ENCODE measurements around the gene CAMK2A. TPM values are rescaled to one million over a fixed set of nuclear protein-coding genes. Genes with fewer than 3 reads are reported as not detected.

Gene CAMK2A
- total RNA-seq, 3 donors from 2014 or later (not counting 1 experiment from before 2014, with no cell fraction given) = 0.38 TPM; not detected in 2

DNA sequence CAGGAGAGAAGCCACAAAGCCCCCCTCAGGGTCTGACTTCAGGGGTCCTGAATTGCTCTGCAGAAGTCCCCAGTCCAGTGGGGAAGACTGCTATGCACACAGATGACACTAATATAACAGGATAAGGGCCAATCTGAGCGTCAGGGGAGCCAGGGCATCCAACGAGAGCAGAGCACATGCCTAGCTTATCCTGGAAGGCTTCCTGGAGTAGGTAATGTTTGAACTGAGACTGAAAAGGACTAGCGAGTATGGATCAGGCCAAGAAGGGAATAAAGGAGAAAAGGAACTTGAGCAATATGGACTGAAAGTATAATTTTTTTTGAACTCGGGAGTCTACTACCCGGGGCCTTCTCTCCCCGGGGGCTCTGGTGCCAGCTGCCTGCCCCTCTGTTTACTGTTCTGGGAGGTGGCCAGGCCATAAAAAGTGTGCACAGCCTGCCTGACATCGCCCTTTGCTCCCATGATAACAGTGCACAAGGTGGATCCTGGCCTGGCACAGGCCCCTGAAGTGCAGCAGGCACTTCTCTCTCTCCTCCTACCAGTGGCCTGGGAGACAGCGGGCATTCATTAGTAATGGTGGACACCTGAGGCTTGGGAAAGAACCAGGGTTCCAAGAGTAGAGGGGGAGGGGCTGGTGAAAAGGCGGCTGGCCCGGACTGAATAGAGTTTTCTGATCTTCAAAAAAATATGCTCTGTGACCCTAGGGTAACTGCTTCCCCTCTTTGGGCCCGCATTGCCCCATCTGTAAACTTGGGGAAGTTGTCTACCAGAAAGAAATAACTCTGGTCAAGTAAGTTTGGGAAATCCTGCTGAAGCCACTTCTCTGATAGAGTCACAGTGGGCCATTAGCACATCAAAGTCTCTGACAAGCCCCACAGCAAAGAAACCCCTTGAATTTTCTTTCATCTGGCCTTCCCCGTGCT lies 104.3 kb downstream of the CAMK2A start:
- Histone ChIP-seq H3K4me3 (ENCODE audit: low read length) (no peak overlapping the region), H3K9me3 (ENCODE audit: control insufficient read depth, insufficient read depth, low read length) (no peaks in the 10 kb centered on the region), H3K36me3 (ENCODE audit: control insufficient read depth, insufficient read depth, low read length) (no peaks in the 10 kb centered on the region), H3K27ac (ENCODE audit: low read length) (no peak overlapping the region), H3K27me3 (ENCODE audit: control insufficient read depth, insufficient read depth, low read length) (peaks cover 6% of the 10 kb centered on the region), H3K4me1 (ENCODE audit: control insufficient read depth, insufficient read depth, low read length) (no peaks in the 10 kb centered on the region)
- ATAC-seq = no peak
- Mint-ChIP-seq H3K27ac (no peak overlapping the region), H3K36me3 (no peaks in the 10 kb centered on the region), H3K9me3 (no peaks in the 10 kb centered on the region), H3K4me1 (no peaks in the 10 kb centered on the region), H3K27me3 (ENCODE audit: low read depth in 2 of 2) (peaks cover 23 to 26% of the 10 kb centered on the region in 2 donors), H3K4me3 (no peak overlapping the region)
- no peak for DNase-seq
- intact Hi-C loops (cut with micrococcal nuclease) = no loop called here
- 81% methylated on average over 12 of the region's 12 CpGs for WGBS (ENCODE audit: insufficient coverage)
- TF ChIP-seq, protein P1, sequence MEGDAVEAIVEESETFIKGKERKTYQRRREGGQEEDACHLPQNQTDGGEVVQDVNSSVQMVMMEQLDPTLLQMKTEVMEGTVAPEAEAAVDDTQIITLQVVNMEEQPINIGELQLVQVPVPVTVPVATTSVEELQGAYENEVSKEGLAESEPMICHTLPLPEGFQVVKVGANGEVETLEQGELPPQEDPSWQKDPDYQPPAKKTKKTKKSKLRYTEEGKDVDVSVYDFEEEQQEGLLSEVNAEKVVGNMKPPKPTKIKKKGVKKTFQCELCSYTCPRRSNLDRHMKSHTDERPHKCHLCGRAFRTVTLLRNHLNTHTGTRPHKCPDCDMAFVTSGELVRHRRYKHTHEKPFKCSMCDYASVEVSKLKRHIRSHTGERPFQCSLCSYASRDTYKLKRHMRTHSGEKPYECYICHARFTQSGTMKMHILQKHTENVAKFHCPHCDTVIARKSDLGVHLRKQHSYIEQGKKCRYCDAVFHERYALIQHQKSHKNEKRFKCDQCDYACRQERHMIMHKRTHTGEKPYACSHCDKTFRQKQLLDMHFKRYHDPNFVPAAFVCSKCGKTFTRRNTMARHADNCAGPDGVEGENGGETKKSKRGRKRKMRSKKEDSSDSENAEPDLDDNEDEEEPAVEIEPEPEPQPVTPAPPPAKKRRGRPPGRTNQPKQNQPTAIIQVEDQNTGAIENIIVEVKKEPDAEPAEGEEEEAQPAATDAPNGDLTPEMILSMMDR (IDR thresholded peaks at IDR 0.05) = no peak

DNA sequence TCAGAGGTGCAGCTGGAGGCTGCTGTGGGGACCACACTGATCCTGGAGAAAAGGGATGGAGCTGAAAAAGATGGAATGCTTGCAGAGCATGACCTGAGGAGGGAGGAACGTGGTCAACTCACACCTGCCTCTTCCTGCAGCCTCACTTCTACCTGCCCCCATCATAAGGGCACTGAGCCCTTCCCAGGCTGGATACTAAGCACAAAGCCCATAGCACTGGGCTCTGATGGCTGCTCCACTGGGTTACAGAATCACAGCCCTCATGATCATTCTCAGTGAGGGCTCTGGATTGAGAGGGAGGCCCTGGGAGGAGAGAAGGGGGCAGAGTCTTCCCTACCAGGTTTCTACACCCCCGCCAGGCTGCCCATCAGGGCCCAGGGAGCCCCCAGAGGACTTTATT lies 105.6 kb downstream of the CAMK2A start:
- Histone ChIP-seq H3K27me3 (ENCODE audit: control insufficient read depth, insufficient read depth, low read length) (peaks cover 4% of the 10 kb centered on the region), H3K36me3 (ENCODE audit: control insufficient read depth, insufficient read depth, low read length) (no peaks in the 10 kb centered on the region), H3K9me3 (ENCODE audit: control insufficient read depth, insufficient read depth, low read length) (no peaks in the 10 kb centered on the region), H3K27ac (ENCODE audit: low read length) (no peak overlapping the region), H3K4me1 (ENCODE audit: control insufficient read depth, insufficient read depth, low read length) (no peaks in the 10 kb centered on the region), H3K4me3 (ENCODE audit: low read length) (no peak overlapping the region)
- ATAC-seq (no peak), DNase-seq (no peak)
- 80% methylated on average over 2 of the region's 2 CpGs for WGBS (ENCODE audit: insufficient coverage)
- TF ChIP-seq, protein P1 (IDR thresholded peaks at IDR 0.05) = no peak
- intact Hi-C loops (cut with micrococcal nuclease) = no loop called here
- no peak overlapping the region for H3K4me3 Mint-ChIP-seq
- no peak overlapping the region for H3K27ac Mint-ChIP-seq
- peaks cover 14 to 18% of the 10 kb centered on the region in 2 donors for H3K27me3 Mint-ChIP-seq (ENCODE audit: low read depth in 2 of 2)
- H3K9me3 Mint-ChIP-seq = no peaks in the 10 kb centered on the region
- H3K4me1 Mint-ChIP-seq = no peaks in the 10 kb centered on the region
- H3K36me3 Mint-ChIP-seq = no peaks in the 10 kb centered on the region

DNA sequence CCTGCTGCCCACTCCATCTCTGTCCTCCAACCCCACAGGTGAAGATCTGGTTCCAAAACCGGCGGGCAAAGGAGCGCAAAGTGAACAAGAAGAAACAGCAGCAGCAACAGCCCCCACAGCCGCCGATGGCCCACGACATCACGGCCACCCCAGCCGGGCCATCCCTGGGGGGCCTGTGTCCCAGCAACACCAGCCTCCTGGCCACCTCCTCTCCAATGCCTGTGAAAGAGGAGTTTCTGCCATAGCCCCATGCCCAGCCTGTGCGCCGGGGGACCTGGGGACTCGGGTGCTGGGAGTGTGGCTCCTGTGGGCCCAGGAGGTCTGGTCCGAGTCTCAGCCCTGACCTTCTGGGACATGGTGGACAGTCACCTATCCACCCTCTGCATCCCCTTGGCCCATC lies 106.1 kb downstream of the CAMK2A start:
- intact Hi-C loops (cut with micrococcal nuclease) = no loop called here
- no peaks in the 10 kb centered on the region for H3K4me1 Mint-ChIP-seq
- no peak for DNase-seq

More for the DNA sequence above, 106.1 kb downstream of the CAMK2A start:
- no peaks in the 10 kb centered on the region for H3K9me3 ChIP-seq (ENCODE audit: control insufficient read depth, insufficient read depth, low read length)
- no peaks in the 10 kb centered on the region for H3K9me3 Mint-ChIP-seq
- TF ChIP-seq, protein P1 (IDR thresholded peaks at IDR 0.05) = no peak
- no peak for ATAC-seq
- no peaks in the 10 kb centered on the region for H3K4me1 ChIP-seq (ENCODE audit: control insufficient read depth, insufficient read depth, low read length)
- no peaks in the 10 kb centered on the region for H3K36me3 ChIP-seq (ENCODE audit: control insufficient read depth, insufficient read depth, low read length)
- H3K4me3 Mint-ChIP-seq = no peak overlapping the region
- no peak overlapping the region for H3K27ac ChIP-seq (ENCODE audit: low read length)
- H3K27me3 ChIP-seq (ENCODE audit: control insufficient read depth, insufficient read depth, low read length) = no peaks in the 10 kb centered on the region
- no peak overlapping the region for H3K4me3 ChIP-seq (ENCODE audit: low read length)
- 95% methylated on average over 12 of the region's 12 CpGs for WGBS (ENCODE audit: insufficient coverage)
- H3K27ac Mint-ChIP-seq = no peak overlapping the region
- peaks cover 13 to 17% of the 10 kb centered on the region in 2 donors for H3K27me3 Mint-ChIP-seq (ENCODE audit: low read depth in 2 of 2)
- no peaks in the 10 kb centered on the region for H3K36me3 Mint-ChIP-seq
